ENCODE results near the gene DCX.

The DCX gene

GRCh38 chrX:111336141-111336540 is 75.9 kb downstream of the DCX start:
- Histone ChIP-seq H3K27me3 (no peaks in the 10 kb centered on the region), H3K9me3 (no peaks in the 10 kb centered on the region), H3K27ac (no peak overlapping the region), H3K36me3 (no peaks in the 10 kb centered on the region), H3K4me1 (no peaks in the 10 kb centered on the region), H3K4me3 (no peak overlapping the region)
- DNase-seq = no peak
- no peak for TF ChIP-seq CTCF (IDR thresholded peaks at IDR 0.05)
- intact Hi-C loops (cut with DNase I; ENCODE audit: low total_unique reads) = no loop called here

DNA sequence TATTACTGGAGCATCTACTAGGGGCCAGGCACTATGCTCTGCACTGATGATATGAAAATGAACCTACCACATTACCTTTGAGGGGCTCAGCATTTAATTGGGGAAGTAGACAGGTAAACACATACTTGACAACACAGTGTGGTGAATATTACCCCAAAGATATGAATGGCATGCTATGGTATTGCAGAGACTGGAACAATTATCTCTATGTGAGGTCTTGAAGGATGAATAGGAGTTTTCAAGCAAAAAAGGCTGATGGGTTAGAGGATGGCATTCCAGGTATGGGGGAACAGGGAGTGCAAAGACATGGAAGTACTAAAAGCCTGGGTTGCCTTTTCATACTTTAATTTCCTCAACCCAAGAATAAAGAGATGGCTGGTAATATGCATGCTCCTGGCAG is 82.6 kb downstream of the DCX start:
- no peaks in the 10 kb centered on the region for H3K27me3 ChIP-seq
- H3K4me1 ChIP-seq = no peaks in the 10 kb centered on the region
- intact Hi-C loops (cut with DNase I; ENCODE audit: low total_unique reads) = no loop called here
- no peak overlapping the region for H3K4me3 ChIP-seq
- no peaks in the 10 kb centered on the region for H3K36me3 ChIP-seq
- no peak overlapping the region for H3K27ac ChIP-seq
- TF ChIP-seq CTCF (IDR thresholded peaks at IDR 0.05) = no peak
- H3K9me3 ChIP-seq = peaks cover 0 to 4% (median 0%) of the 10 kb centered on the region in 3 donors
- DNase-seq = no peak

GRCh38 chrX:111328858-111329257 is 83.1 kb downstream of the DCX start:
- intact Hi-C loops (cut with DNase I; ENCODE audit: low total_unique reads) = no loop called here

GRCh38 chrX:111322231-111322855 is 89.6 kb downstream of the DCX start:
- intact Hi-C loops (cut with DNase I; ENCODE audit: low total_unique reads) = no loop called here
- no peak for DNase-seq
- Histone ChIP-seq H3K9me3 (no peaks in the 10 kb centered on the region), H3K36me3 (no peaks in the 10 kb centered on the region), H3K27ac (no peak overlapping the region), H3K4me3 (no peak overlapping the region), H3K4me1 (no peaks in the 10 kb centered on the region), H3K27me3 (no peaks in the 10 kb centered on the region)
- no peak for TF ChIP-seq CTCF (IDR thresholded peaks at IDR 0.05)

More at GRCh38 chrX:111328858-111329257, 83.1 kb downstream of the DCX start:
- DNase-seq = no peak
- TF ChIP-seq CTCF (IDR thresholded peaks at IDR 0.05) = no peak
- Histone ChIP-seq H3K4me3 (no peak overlapping the region), H3K27ac (no peak overlapping the region), H3K36me3 (no peaks in the 10 kb centered on the region), H3K27me3 (no peaks in the 10 kb centered on the region), H3K9me3 (peaks cover 0 to 4% (median 0%) of the 10 kb centered on the region in 3 donors), H3K4me1 (no peaks in the 10 kb centered on the region)

DNA sequence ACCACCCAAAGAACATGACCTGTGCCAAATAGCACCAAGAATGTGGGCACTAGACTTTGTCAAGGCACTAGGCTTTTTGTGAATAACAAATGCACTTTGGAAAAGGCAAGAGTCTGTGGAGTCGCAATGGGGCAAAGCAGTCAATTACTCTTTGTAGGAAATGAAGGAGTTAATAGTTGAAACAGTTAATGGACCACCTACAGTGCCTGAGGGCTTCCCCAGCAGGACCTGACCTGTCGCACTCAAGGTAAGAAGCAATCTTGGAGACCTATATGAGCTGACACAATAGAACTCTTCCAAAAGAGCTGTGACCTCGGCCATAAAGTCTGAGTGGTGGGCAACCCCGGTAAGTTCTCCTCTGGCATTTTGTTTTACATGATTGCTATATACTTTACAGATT is 92.5 kb downstream of the DCX start:
- Histone ChIP-seq H3K27ac (no peak overlapping the region), H3K4me1 (no peaks in the 10 kb centered on the region), H3K9me3 (no peaks in the 10 kb centered on the region), H3K27me3 (no peaks in the 10 kb centered on the region), H3K4me3 (no peak overlapping the region), H3K36me3 (no peaks in the 10 kb centered on the region)
- no peak for DNase-seq
- TF ChIP-seq CTCF (IDR thresholded peaks at IDR 0.05) = no peak
- intact Hi-C loops (cut with DNase I; ENCODE audit: low total_unique reads) = no loop called here

GRCh38 chrX:111318901-111319300 is 93.1 kb downstream of the DCX start:
- H3K36me3 ChIP-seq = no peaks in the 10 kb centered on the region

More at GRCh38 chrX:111318901-111319300, 93.1 kb downstream of the DCX start:
- no peak overlapping the region for H3K4me3 ChIP-seq
- H3K27me3 ChIP-seq = no peaks in the 10 kb centered on the region
- no peaks in the 10 kb centered on the region for H3K9me3 ChIP-seq
- DNase-seq = no peak
- intact Hi-C loops (cut with DNase I; ENCODE audit: low total_unique reads) = no loop called here
- H3K27ac ChIP-seq = no peak overlapping the region
- no peak for TF ChIP-seq CTCF (IDR thresholded peaks at IDR 0.05)
- no peaks in the 10 kb centered on the region for H3K4me1 ChIP-seq

Data from tibial artery (tissue), 4 donors.